GM19395 (cell line): ENCODE data around the gene DAGLA.
"Not testable (repeated sequence)": the region's sequence is repeated elsewhere in the genome, so short reads cannot be mapped to it uniquely, and the experiment has no call there.

Source experiments
- ATAC-seq: cut with Tn5 transposase; IDR thresholded peaks from one replicate; pipeline ENCODE4 v1.9.1; 2021; ENCODE audit warnings: mild to moderate bottlenecking, moderate library complexity; ENCODE audit not compliant: unreplicated experiment

Gene DAGLA

DNA sequence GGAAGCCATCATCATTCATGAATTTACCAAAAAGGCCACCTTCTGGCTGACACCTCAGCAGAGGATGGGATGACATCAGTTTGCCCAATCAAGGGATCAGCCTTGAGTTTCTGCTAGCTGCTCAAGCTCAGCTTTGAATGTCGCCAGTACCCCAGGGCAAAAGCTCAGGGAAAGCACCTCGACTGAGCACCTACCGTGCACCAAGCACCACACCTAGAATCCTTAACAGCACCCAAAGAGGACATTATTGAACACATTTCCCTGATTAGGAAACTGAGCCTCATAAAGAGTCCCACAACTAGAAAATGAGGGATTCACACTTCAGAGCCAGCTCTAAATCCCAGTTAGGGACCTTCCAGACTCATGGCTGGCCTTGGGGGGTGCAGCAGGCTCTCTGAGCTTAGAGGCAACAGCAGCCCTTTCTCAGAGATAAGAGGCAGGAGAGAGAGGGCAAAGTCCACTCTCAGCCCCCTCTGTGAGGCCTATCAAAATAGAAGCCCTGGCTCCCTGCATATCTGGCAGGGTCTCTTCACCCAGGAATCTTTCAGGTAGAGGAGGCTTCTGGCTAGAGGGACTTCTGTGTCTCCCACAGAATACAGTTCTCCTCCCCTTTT is 13.4 kb upstream of the DAGLA start:
- ATAC-seq: no peak

DNA sequence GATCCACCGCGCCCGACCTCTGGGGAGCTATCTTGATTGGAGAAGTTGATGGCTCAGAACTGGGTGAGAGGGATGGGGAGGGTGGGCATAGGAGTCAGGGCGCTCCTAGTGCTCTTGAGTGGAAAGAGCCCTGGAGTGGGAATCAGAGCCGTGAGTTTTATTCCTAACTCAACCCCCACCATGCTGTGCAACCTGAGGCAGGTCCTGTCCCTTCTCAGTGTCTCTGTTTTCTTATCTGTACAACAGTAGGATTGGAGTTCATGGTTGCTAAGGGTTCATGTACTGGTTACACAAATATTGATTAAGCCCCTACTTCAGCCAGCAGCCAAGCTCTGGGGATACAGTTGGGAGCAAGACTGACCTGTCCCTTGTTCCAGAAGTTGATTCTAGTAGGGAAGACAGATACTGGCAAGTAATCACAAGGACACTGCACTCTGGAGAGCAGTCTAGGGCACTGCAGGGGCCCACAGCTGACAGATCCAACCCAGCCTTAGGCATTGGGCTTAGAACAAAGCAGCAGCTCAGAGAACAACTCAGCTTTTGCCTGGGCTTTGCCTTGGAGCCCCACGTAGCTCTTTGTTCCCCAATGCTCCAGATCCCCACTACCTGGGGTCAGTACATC is 12.4 kb upstream of the DAGLA start:
- no peak for ATAC-seq

DNA sequence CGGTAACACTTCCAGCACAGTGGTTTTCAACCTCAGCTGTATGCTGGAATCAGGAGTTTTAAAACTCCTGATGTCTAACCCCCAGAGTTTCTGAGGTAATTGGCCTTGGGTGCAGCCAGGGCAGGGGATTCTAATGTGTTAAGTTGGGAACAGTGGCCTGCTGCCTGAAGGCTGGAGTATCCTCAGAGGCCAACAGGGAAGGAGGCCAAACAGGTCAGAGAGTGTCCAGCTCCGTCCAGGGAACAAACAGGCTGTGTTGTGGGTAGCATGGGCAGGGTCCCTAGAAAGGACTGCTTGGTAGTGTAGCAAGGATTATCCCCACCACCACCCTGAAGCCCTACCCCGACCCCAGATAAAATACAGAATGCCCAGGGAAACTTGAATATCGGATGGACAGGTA is 10.8 kb upstream of the DAGLA start:
- ATAC-seq: no peak

DNA sequence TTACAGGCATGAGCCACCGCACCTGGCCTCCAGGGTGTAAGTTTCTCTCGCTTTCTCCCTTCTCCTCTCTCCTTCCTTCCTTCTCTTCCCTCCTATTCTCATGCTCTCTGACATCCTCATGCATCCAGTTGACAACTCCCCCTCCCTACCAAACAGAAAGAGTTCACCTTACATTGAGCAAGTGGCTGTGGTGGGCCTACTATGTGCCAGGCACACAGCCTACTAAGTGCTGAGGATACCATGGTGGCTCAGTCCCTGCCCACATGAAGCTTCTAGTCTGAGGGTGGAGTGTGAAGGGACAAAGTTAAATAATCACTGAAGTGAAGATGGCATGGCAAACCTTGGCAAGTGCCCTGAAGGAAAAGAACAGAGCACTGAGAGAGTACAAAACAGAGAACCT is 9.6 kb upstream of the DAGLA start:
- ATAC-seq: no peak

DNA sequence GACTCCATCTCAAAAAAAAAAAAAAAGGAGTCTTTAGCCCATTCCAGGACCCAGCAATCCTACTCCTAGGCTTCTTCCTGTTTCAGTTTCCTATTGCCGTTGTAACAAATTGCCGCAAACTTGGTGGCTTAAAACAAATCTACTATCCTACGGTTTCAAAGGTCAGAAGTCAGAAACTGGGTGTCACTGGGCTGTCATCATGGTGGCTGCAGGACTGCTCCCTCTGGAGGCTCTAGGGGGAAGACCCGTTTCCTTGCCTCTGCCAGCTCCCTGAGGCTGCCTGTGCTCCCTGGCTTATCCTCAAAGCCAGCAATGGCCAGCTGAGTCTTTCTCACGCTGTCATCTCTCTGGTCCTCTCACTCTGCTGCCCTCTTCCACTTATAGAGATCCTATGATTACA is 8.7 kb upstream of the DAGLA start:
- no peak for ATAC-seq

DNA sequence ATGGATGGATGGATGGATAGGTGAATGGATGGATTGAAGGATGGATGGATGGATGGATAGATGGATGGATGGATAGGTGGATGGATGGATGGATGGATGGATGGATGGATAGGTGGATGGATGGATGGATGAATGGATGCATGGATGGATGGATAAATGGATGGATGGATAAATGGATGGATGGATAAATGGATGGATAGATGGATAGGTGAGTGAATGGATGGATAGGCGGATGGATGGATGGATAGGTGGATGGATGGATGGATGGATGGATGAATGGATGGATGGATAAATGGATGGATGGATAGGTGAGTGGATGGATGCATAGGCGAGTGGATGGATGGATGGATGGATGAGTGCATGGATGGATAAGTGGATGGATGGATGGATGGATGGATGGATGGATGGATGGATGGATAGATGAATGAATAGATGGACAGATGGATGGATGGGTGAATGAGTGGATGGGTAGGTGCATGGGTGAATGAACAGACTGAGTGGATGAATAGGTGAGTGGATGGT is 6.2 kb upstream of the DAGLA start:
- not testable (repeated sequence) for ATAC-seq

DNA sequence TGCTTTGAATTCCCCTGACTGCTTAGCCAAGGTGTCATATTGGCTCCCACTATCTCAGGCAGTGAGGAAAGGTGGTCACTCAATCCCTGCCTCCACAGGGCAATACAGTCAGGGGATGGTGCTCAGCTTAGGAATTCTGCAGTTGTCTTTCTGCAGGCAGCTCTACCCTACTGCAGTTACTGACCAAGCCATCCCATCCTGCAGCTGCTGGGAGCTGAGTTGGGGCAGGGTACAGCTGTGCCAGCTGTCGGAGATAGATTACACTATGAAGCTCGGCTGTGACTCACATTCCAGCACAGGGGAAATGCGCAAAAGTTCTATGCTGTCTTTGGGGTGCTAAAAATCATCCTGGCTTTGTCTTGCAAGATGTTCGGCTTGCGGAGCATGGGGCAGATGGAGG is 4.4 kb upstream of the DAGLA start:
- no peak for ATAC-seq

DNA sequence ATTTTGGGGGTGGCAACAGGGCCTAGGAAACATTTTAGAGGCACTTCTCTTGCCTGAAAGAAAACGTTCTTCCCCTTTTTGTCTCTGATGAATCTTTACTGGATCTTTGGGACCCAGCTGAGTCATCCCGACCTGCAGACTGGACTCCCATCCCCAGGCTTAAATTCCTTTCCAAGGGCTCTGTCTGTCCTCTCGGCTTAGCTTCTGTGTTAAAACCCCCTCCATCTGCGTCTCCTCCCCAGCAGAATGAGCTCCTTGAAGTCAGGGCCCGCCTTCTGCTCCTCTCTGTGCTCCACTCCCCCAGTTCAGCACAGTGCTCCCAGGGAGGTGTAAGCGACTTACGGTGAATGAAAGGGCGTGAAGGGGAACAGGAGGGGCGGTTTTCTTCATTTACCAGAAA is 895 bp upstream of the DAGLA start:
- ATAC-seq: no peak

DNA sequence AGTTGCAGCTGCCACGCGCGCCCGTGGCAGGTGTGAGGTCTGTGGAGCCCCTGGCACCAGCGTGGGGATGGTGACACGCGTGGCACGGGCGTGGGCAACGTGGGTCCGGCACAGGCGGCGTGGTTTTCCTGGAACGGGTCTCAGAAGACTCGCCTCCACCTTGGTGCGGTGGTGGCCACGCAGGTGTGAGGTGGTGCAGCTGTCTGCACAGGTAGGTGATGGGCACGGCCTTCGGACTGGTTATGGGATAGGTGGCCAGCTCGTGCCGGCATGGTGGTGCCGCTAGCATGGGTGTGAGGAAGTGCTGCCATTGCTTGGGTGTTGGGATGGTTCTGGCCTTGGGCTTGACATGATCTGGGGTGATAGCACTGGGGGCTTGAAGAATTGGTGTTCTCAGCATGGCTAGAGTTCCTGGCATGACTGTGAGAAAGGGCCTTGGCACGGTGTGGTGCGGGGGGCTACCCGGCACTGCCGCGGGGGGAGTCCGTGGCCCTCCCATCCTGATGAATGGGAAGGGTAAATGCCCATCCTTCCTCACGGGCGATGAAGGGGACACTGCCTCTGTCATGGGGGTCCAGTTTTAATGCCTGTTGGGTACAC is 531 bp downstream of the DAGLA start:
- no peak for ATAC-seq

DNA sequence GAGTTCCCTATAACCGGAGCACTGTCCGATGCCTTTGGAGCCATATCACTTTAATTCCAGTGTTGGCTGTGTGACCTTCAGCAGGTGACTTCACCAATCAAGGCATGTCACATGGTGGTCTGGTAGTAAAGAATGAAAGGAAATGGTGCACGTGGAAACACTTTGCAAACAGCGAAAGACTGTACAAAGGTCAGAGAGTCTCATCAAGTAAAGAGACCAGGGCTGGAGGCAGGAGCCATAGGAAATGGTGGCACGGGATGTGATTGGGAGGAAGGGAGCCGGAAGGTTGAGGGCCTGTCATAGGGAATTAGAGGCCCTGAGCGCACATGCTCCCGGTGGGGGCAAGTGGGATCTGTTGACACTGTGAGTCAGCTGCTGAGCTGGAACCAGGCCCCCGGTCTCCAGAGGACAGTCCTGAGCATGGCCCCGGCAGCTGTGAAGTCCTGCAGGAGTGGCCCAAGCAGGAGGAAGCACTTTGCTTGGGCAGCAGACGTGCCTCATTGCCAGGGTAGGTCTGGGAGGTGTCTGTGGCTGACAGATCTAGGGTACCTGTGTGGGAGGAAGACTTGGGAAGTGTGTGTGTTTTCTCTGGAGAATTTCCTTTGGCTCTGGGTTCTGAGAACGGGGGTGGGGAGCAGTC is 2.0 kb downstream of the DAGLA start:
- no peak for ATAC-seq

DNA sequence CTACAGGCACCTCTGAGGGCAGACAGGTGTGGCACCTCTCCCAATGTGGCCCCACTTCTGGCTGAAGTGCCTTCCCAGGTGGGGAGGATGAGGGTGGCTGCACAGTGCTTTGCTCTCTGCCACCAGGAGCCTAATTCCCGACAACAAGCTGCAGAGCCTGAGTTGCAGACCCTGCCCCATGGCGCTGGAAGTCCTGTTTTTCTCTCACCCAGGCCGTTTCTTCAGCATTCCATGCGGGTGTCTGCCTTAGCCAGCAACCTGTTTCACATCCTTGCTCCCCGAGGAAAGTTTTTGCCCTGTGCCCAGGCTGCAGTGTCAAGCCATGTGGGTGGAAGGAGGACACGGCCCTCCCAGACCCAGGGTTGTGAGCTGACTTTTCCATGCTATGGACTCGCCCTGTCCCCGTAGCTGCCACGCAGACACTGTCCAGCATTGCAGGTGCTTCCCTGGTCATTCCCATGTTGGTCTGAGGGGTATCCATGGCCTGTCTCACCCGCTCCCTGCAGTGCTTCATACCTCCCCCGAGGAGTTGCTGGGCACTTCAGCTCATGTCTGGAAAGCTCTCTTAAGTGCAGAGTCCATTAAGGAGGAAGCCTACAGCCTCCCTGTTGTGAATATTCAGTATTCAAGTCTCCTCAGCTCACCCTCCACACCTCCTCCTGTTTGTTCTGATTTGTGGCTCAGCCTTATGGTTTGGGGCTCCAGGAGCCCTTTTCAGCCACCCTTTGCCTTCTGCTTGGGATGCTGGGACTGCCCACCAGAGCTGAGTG is 2.9 kb downstream of the DAGLA start:
- ATAC-seq: no peak

DNA sequence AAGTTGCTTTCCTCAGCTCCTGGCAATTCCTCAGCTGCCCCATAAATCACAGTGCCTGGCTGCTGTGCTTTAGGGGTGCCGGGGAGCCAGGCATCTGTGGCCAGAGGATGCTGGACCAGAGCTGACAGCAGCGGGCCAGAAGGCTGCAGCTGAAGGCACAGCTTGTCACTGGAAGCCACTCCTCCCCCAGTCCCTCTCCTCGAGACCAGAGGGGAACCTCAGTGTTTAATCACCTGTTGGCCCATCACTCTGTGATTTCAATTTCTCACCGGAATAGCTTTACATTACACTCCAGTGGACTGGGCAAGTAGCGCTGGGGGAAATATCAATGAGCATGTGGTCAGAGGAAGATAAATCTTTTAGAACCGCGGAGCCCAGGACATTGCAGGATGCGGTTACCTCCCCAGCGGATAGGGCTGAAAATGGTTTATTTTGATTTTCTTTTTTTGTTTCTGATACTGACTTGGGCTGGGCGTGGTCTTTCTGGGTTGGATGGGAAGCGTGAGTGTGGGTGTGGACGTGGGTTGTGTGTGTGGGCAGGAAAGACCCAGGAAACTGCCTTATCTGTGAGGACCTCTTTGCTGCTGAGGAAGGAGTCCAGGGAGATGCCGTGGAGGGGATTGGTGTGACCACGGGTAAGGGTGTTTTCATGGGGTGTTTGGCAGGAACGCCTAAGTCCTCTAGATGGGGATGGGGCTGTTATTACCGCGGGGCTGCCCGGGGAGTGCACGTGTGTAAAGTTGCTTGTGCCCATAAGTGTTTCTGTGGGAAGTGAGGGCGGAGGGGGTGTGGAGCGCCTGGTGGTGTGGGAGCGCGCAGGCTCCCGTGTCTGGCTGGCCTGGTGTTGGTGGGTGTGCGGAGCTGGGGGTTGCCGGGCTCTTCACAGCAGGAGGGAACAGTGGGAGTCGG is 4.0 kb downstream of the DAGLA start:
- no peak for ATAC-seq

DNA sequence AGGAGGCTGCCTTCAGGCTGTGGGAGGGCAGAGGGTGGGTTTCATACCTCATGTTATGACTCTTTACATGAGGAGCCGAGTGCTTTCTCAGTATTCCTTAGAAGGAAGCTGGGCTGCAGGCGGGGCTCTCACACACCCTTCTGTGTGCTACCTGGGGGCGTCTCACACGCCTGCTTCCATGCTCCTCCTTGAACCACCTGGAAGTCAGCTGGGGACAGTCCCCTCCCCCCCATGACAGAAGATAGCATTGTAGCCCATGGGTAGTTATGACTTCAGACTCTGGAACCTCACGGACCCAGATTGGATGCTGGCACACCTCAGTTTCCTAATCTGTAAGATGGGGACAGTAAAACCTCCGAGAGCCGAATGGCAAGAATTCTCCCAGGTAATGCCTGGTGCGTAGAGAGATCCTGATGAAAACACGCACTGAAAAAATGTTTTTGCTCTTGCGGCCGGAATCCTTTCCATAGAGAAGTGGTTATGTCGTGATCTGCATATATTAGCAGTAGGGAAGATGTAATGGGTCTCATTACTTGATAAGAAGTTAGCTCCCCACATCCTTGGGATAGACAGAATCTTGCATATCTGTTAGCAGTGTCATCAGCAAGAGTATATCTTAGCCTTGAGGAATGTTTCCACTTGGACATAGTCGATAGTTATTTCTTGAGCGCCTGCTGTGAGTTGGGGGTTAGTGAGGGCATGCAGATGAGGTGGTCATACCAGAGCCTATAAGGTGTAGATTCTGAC is 4.9 kb downstream of the DAGLA start:
- ATAC-seq: no peak

DNA sequence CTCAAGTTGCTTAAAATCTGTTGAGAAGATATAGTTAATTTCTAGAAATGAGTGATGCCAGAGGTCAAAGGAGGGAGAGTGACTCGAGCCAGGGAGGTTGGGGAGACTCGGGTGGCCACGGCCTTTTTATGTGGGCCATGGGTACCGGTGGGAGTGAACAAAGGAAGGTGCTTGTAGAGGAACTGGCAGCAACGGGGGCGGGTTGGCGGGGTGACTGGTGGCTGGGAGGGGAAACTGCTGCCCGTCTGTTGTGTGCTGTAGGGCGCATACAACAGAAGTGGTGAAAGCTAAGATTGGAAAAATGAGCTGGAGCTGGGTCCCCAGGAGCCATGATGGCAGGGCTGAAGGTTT is 5.4 kb downstream of the DAGLA start:
- no peak for ATAC-seq

DNA sequence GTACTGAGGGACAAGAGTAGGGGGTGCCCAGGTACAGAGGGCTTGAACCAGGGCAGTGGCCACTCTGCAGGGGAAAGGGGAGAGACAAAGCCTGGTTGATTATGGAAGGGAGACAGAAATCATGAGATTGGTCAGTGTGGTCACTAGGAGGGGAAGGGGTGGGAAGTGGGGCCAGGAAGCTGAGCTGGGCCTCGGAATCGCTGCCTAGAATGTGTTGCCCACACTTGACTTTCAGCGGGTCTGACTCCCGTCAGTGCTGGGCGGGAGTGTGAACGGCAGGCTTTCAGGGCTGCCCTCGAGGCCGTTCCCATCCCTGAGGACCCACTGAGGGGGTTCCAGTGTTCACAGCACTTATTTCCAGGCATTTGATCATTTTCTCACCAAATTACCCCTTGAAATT is 5.9 kb downstream of the DAGLA start:
- ATAC-seq: no peak

DNA sequence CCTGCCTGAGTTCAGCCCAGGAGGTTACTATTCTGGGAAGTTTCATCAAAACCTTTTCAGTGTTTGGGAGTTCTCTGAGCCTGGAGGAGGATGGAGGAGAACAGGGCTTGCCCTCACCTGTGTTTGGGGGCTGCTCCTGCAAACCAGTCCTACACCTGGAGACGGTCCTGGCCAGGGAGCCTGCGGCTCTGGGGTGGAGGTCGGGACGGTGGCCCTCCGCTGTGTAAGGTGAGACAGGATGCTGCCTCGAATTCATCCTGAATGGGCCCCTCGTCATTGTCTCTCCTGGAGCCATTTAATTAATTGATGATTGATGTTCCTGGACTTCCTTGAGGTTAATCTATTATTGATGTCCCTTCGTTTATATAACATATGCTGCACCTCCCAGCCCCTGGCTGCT is 6.3 kb downstream of the DAGLA start:
- ATAC-seq: no peak

DNA sequence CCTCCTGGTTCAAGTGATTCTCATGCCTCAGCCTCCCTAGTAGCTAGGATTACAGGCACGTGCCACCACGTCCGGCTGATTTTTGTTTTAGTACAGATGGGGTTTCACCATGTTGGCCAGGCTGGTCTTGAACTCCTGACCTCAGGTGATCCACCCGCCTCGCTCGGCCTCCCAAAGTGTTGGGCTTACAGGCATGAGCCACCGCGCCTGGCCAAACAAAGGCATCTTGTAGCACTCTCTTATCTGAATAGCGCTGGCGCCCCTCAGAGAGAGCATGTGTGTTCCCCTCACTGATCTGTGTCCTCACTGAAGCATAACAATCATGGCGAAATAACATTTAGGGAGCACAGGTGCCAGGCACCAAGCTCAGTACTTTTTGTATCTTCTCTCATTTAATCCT is 7.2 kb downstream of the DAGLA start:
- no peak for ATAC-seq

DNA sequence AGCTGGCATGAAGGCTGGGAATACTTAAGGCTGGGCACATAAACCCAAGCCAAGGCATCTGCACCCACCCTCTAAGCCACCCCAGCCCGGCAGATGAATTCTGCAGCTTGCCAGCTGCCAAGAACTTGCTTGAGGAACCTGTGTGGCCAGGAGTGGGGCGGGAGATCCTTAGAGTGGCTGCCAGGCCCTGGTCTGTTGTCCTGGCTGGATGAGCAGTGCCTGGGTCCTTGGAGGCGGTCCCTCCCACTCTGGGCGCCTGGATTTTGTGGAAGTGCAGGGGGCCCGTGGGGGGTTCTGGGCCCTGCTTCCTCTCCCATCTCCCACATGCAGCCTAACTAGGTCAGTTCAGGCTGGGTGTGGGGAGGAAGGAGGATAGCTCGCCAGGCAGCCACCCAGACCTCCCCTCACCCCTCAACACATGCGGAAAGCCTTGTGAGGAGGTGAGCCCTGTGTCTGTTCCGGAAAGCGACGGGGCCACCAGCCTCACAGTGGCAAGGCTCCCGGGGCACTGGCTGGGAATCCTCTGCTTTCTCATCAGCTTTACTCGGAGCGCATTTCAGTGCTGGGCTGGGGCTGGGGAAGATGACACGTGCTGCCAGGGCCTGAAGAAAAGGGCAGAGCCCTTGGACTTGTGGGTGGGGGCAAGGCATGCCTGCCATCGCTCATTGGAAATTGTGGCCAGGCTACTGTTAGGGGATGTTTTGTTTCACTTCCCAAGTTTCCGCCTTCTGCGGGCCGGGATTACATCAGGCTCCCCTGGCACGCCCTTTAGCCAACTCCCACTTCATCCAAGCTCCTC is 8.4 kb downstream of the DAGLA start:
- ATAC-seq: no peak

DNA sequence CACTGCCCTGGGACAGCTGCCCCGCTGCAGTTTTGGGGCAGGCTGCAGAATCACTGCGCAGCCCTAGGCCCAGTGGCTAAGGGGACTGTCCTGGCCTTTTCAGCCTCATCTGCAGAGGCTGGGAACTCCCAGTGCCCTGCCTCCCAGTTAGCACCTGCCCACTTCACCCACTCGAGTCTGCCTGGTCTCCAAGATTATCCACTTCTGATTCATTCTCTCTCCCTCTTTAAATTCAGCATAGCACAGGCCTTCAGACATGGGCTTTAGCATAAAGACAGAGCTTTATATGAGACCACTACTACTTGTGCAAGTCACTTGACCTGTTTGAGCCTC is 8.9 kb downstream of the DAGLA start:
- no peak for ATAC-seq
